Kidney tubule cell (primary cell): ENCODE measurements around the gene IFI30.

Source experiments
- DNase-seq: peaks from one replicate; pipeline ENCODE4 v3.0.0-alpha.2; 2018; ENCODE audit warnings: low spot score

Gene IFI30

GRCh38 chr19:18171605-18172327, 1.8 kb upstream of the IFI30 start:
- DNase-seq: no peak

GRCh38 chr19:18172331-18173053, 1.1 kb upstream of the IFI30 start:
- DNase-seq: no peak

GRCh38 chr19:18173054-18173571, 500 bp upstream of the IFI30 start:
- DNase-seq: no peak

GRCh38 chr19:18174983-18175382, 1.4 kb downstream of the IFI30 start:
- DNase-seq: no peak

- DNase-seq: peak; percentile 50
These were observed 3.0 kb downstream of the IFI30 start for GRCh38 chr19:18176367-18177310.

GRCh38 chr19:18179957-18180356, 6.3 kb downstream of the IFI30 start:
- DNase-seq: no peak

GRCh38 chr19:18183529-18183928, 9.9 kb downstream of the IFI30 start:
- no peak for DNase-seq

- DNase-seq: no peak
These were observed 11.9 kb downstream of the IFI30 start for GRCh38 chr19:18185538-18185937.

- DNase-seq: no peak
These were observed 16.7 kb downstream of the IFI30 start for GRCh38 chr19:18190278-18190677.

- DNase-seq: no peak
These were observed 18.0 kb downstream of the IFI30 start for GRCh38 chr19:18191640-18192062.

- peak; percentile 100 for DNase-seq
These were observed 19.2 kb downstream of the IFI30 start, which contains the start of gene MPV17L2 for GRCh38 chr19:18192673-18193387. MPV17L2 (plus strand) TSS chr19:18193218; CDS start chr19:18193282, 64 bp downstream.

- no peak for DNase-seq
These were observed 20.0 kb downstream of the IFI30 start for GRCh38 chr19:18193388-18194180.

- no peak for DNase-seq
These were observed 20.5 kb downstream of the IFI30 start for GRCh38 chr19:18194181-18194530.

GRCh38 chr19:18194554-18195238, 21.1 kb downstream of the IFI30 start:
- no peak for DNase-seq

GRCh38 chr19:18196511-18196845, 22.9 kb downstream of the IFI30 start:
- no peak for DNase-seq

- no peak for DNase-seq
These were observed 23.7 kb downstream of the IFI30 start for GRCh38 chr19:18197306-18197705.

- DNase-seq: no peak
These were observed 24.3 kb downstream of the IFI30 start for GRCh38 chr19:18197941-18198340.

- no peak for DNase-seq
These were observed 24.8 kb downstream of the IFI30 start for GRCh38 chr19:18198374-18198773.

- no peak for DNase-seq
These were observed 28.8 kb downstream of the IFI30 start for GRCh38 chr19:18202397-18202777.

- DNase-seq: no peak
These were observed 29.3 kb downstream of the IFI30 start for GRCh38 chr19:18202778-18203407.
